H9 (cell line): ENCODE measurements around the gene HOXD12. TPM values are rescaled to one million over a fixed set of nuclear protein-coding genes. Genes with fewer than 3 reads are reported as not detected.

Experiments
- DNase-seq: peaks from one replicate; pipeline ENCODE4 v3.0.0-alpha.2; 2017
- H2AFZ ChIP-seq: one replicate; pipeline ENCODE4 v1.6.1; 2013; ENCODE audit warnings: mild to moderate bottlenecking, low read length, control low read depth, moderate library complexity
- H2AK5ac ChIP-seq: 2 replicates; pipeline ENCODE4 v1.6.1; 2013; ENCODE audit warnings: low read length, control low read depth, mixed read lengths; ENCODE audit not compliant: insufficient read length
- H2BK120ac ChIP-seq: one replicate; pipeline ENCODE4 v1.6.1; 2013; ENCODE audit warnings: low read depth, mild to moderate bottlenecking, low read length, control low read depth, inconsistent platforms; ENCODE audit not compliant: poor library complexity, severe bottlenecking
- H2BK12ac ChIP-seq: 2 replicates; pipeline ENCODE4 v1.6.1; 2013; ENCODE audit warnings: low read length, control low read depth, mixed read lengths, low read depth; ENCODE audit not compliant: insufficient read length
- H2BK15ac ChIP-seq: 2 replicates; pipeline ENCODE4 v1.6.1; 2013; ENCODE audit warnings: low read depth, low read length, control low read depth
- H2BK20ac ChIP-seq: one replicate; pipeline ENCODE4 v1.6.1; 2013; ENCODE audit warnings: low read depth, mild to moderate bottlenecking, low read length, control low read depth, inconsistent platforms; ENCODE audit not compliant: poor library complexity, severe bottlenecking
- H2BK5ac ChIP-seq: 2 replicates; pipeline ENCODE4 v1.6.1; 2013; ENCODE audit warnings: low read length, control low read depth, mixed read lengths; ENCODE audit not compliant: insufficient read length
- H3K14ac ChIP-seq: 2 replicates; pipeline ENCODE4 v1.6.1; 2013; ENCODE audit warnings: low read length, control low read depth; ENCODE audit not compliant: insufficient read depth
- H3K18ac ChIP-seq: 2 replicates; pipeline ENCODE4 v1.6.1; 2013; ENCODE audit warnings: low read depth, mild to moderate bottlenecking, mixed read lengths, low read length, control low read depth; ENCODE audit not compliant: insufficient read length
- H3K23ac ChIP-seq: 2 replicates; pipeline ENCODE4 v1.6.1; 2013; ENCODE audit warnings: low read length, control low read depth, mixed read lengths, low read depth; ENCODE audit not compliant: insufficient read length
- H3K23me2 ChIP-seq: 2 replicates; pipeline ENCODE4 v1.6.1; 2013; ENCODE audit warnings: low read depth, mild to moderate bottlenecking, mixed read lengths, low read length, control low read depth; ENCODE audit not compliant: insufficient read length, poor library complexity, severe bottlenecking
- H3K27ac ChIP-seq: 2 replicates; pipeline ENCODE4 v1.5.1; 2013; ENCODE audit warnings: low read length, control low read depth, mixed read lengths, low read depth; ENCODE audit not compliant: insufficient read length
- H3K27me3 ChIP-seq: 2 replicates; pipeline ENCODE4 v1.6.1; 2013; ENCODE audit warnings: low read length, control low read depth, inconsistent platforms; ENCODE audit not compliant: insufficient read depth
- H3K4ac ChIP-seq: 2 replicates; pipeline ENCODE4 v1.6.1; 2013; ENCODE audit warnings: low read depth, mild to moderate bottlenecking, control low read depth, inconsistent platforms, low read length, moderate library complexity
- H3K4me1 ChIP-seq: 2 replicates; pipeline ENCODE4 v1.6.1; 2013; ENCODE audit warnings: low read length, control low read depth, inconsistent platforms; ENCODE audit not compliant: insufficient read depth
- H3K4me2 ChIP-seq: 2 replicates; pipeline ENCODE4 v1.6.1; 2013; ENCODE audit warnings: low read length, control low read depth, mixed read lengths; ENCODE audit not compliant: insufficient read length, insufficient read depth
- H3K56ac ChIP-seq: 2 replicates; pipeline ENCODE4 v1.6.1; 2013; ENCODE audit warnings: low read depth, mild to moderate bottlenecking, mixed read lengths, low read length, control low read depth; ENCODE audit not compliant: insufficient read length
- H3K79me1 ChIP-seq: 2 replicates; pipeline ENCODE4 v1.6.1; 2013; ENCODE audit warnings: low read depth, mild to moderate bottlenecking, moderate library complexity, low read length, control low read depth, inconsistent platforms; ENCODE audit not compliant: insufficient read depth, poor library complexity, severe bottlenecking
- H3K79me2 ChIP-seq: 2 replicates; pipeline ENCODE4 v1.6.1; 2013; ENCODE audit warnings: low read length, control low read depth, inconsistent platforms; ENCODE audit not compliant: insufficient read depth
- H3K9ac ChIP-seq: 2 replicates; pipeline ENCODE4 v1.6.1; 2013; ENCODE audit warnings: low read length, control low read depth, mixed read lengths; ENCODE audit not compliant: insufficient read length; ENCODE audit errors: extremely low read depth
- H3K9me3 ChIP-seq: one replicate; pipeline ENCODE4 v1.6.1; 2013; ENCODE audit warnings: low read depth, low read length, inconsistent platforms; ENCODE audit not compliant: control insufficient read depth
- H3T11ph ChIP-seq: one replicate; pipeline ENCODE4 v1.6.1; 2013; ENCODE audit warnings: mild to moderate bottlenecking, low read length, control low read depth, inconsistent platforms
- H4K20me1 ChIP-seq: one replicate; pipeline ENCODE4 v1.6.1; 2013; ENCODE audit not compliant: control insufficient read depth, insufficient read length, insufficient read depth
- H4K5ac ChIP-seq: 2 replicates; pipeline ENCODE4 v1.6.1; 2013; ENCODE audit warnings: low read depth, mild to moderate bottlenecking, mixed read lengths, low read length, control low read depth; ENCODE audit not compliant: insufficient read length
- H4K8ac ChIP-seq: replicated peaks from 2 replicates; pipeline ENCODE4 v1.6.1; 2013; ENCODE audit warnings: low read length, control low read depth, mixed read lengths, low read depth; ENCODE audit not compliant: insufficient read length
- H4K91ac ChIP-seq: 2 replicates; pipeline ENCODE4 v1.6.1; 2013; ENCODE audit warnings: low read depth, mild to moderate bottlenecking, moderate library complexity, mixed read lengths, low read length, control low read depth; ENCODE audit not compliant: insufficient read length
- H3K27ac Mint-ChIP-seq, 3 experiments: 2 replicates in 2 of 3; 3 replicates in 1 of 3; pipeline ENCODE4 v1.8.0; 2020 to 2021; ENCODE audit warnings: mixed read lengths in 3 of 3, mild to moderate bottlenecking in 1 of 3, moderate library complexity in 1 of 3
- H3K27me3 Mint-ChIP-seq: 2 replicates; pipeline ENCODE4 v1.8.0; 2021; ENCODE audit warnings: low read depth, mild to moderate bottlenecking, moderate library complexity, mixed read lengths
- H3K36me3 Mint-ChIP-seq, 3 experiments: 2 replicates in 2 of 3; 3 replicates in 1 of 3; pipeline ENCODE4 v1.8.0; 2020 to 2021; ENCODE audit warnings: low read depth in 3 of 3, mixed read lengths in 3 of 3; ENCODE audit not compliant: insufficient read depth in 1 of 3
- H3K4me1 Mint-ChIP-seq, 2 experiments: 2 replicates each; pipeline ENCODE4 v1.8.0; 2020; ENCODE audit warnings: mixed read lengths in 2 of 2
- H3K4me3 Mint-ChIP-seq, 2 experiments: 2 replicates in 1 of 2; 3 replicates in 1 of 2; pipeline ENCODE4 v1.8.0; 2020 to 2021; ENCODE audit warnings: mild to moderate bottlenecking in 2 of 2, mixed read lengths in 2 of 2, moderate library complexity in 1 of 2
- H3K9me3 Mint-ChIP-seq, 2 experiments: 2 replicates in 1 of 2; 3 replicates in 1 of 2; pipeline ENCODE4 v1.8.0; 2020; ENCODE audit warnings: mild to moderate bottlenecking in 2 of 2, mixed read lengths in 2 of 2, moderate library complexity in 1 of 2
- WGBS: extraction: QIAGEN DNeasy Blood & Tissue Kit; methylation state at CpG from one replicate; pipeline ENCODE4 v1.1.7; 2013; ENCODE audit warnings: missing lambda C conversion rate, low lambda C conversion rate, mixed read lengths; ENCODE audit not compliant: insufficient read length; ENCODE audit errors: extremely low coverage; 5-methylcytosine and 5-hydroxymethylcytosine counted together
- total RNA-seq: library from RNA; stranded (reverse); gene quantifications from 2 replicates; pipeline ENCODE4 v1.2.1, GENCODE V29; 2021
- TF ChIP-seq, protein P1 (sequence below): fragments of 200-600 bp; sonication (generic); conservative IDR thresholded peaks from 3 replicates; pipeline ENCODE4 v1.8.0; 2021; ENCODE audit warnings: antibody characterized with exemption, mild to moderate bottlenecking

The HOXD12 gene
- total RNA-seq, 1 experiment from 2014 or later: not detected

DNA sequence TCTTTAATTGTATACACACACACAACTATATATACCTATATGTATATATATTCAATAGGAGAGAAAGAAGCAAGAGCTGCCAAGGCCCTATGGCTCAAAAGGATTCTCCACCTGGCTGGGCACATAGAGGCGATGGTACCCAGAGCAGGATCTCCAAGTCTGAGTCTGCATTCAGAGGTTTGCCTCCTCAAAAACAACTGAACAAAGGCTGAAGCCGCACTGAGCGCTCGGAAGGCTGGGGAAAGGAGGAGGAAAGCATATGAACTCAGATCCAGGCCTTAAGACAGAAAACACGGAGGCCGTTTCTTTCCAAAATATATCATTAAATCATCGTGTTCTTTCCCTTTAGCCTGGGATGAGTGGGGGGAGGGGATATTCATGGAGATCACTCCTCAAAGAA is 3.6 kb downstream of the HOXD12 start:
- Histone ChIP-seq H3K27ac (no peak overlapping the region), H3K4ac (no peak overlapping the region), H3K27me3 (peaks cover 93% of the 10 kb centered on the region), H3K79me2 (no peaks in the 10 kb centered on the region), H3K4me2 (no peak overlapping the region), H2BK120ac (no peak overlapping the region), H2BK20ac (no peak overlapping the region), H3K9ac (no peak overlapping the region), H3K14ac (no peak overlapping the region), H2BK12ac (no peak overlapping the region), H2AFZ (no peak overlapping the region), H3K18ac (no peak overlapping the region), H2BK15ac (no peak overlapping the region), H3K4me1 (no peaks in the 10 kb centered on the region), H4K8ac (no peak overlapping the region), H3K56ac (no peak overlapping the region), H4K20me1 (no peaks in the 10 kb centered on the region), H4K5ac (no peak overlapping the region), H3K23me2 (peaks cover 5% of the 10 kb centered on the region), H3K9me3 (no peaks in the 10 kb centered on the region), H3K79me1 (no peaks in the 10 kb centered on the region), H2BK5ac (no peak overlapping the region), H4K91ac (no peak overlapping the region), H3T11ph (no peak overlapping the region), H2AK5ac (no peak overlapping the region), H3K23ac (no peak overlapping the region)
- H3K27me3 Mint-ChIP-seq: peaks cover 96% of the 10 kb centered on the region
- H3K36me3 Mint-ChIP-seq: no peaks in the 10 kb centered on the region; a peak in 2 of 7 replicates
- DNase-seq: peak; percentile 22
- H3K9me3 Mint-ChIP-seq: peaks cover 5 to 15% of the 10 kb centered on the region in 2 experiments; a peak in 4 of 5 replicates
- WGBS: no CpG with 5 or more reads among the region's 7 CpGs
- peaks cover 21 to 40% of the 10 kb centered on the region in 2 experiments for H3K4me1 Mint-ChIP-seq
- TF ChIP-seq, protein P1, sequence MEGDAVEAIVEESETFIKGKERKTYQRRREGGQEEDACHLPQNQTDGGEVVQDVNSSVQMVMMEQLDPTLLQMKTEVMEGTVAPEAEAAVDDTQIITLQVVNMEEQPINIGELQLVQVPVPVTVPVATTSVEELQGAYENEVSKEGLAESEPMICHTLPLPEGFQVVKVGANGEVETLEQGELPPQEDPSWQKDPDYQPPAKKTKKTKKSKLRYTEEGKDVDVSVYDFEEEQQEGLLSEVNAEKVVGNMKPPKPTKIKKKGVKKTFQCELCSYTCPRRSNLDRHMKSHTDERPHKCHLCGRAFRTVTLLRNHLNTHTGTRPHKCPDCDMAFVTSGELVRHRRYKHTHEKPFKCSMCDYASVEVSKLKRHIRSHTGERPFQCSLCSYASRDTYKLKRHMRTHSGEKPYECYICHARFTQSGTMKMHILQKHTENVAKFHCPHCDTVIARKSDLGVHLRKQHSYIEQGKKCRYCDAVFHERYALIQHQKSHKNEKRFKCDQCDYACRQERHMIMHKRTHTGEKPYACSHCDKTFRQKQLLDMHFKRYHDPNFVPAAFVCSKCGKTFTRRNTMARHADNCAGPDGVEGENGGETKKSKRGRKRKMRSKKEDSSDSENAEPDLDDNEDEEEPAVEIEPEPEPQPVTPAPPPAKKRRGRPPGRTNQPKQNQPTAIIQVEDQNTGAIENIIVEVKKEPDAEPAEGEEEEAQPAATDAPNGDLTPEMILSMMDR: no peak
- H3K27ac Mint-ChIP-seq: no peak overlapping the region
- no peak overlapping the region for H3K4me3 Mint-ChIP-seq
